Amygdala (tissue), 56 donors: ENCODE data around the gene TTC34.
A peak's percentile ranks its signal among the peaks of the same experiment; 100 is the strongest.
"Not testable (repeated sequence)": the region's sequence is repeated elsewhere in the genome, so short reads cannot be mapped to it uniquely, and the experiment has no call there.

ENCODE experiments used
- DNase-seq, 56 donors: peaks; one replicate each; lab custom pipeline; 2025; lab: John Stamatoyannopoulos, UW

TTC34 gene

GRCh38 chr1:2687638-2688335, 113.7 kb downstream of the TTC34 start:
- DNase-seq = not testable (repeated sequence)

GRCh38 chr1:2687174-2687591, 114.3 kb downstream of the TTC34 start:
- not testable (repeated sequence) for DNase-seq

GRCh38 chr1:2686091-2686863, 115.2 kb downstream of the TTC34 start:
- not testable (repeated sequence) for DNase-seq

- DNase-seq = not testable (repeated sequence)
These were observed 115.8 kb downstream of the TTC34 start for GRCh38 chr1:2685671-2686070.

- DNase-seq = not testable (repeated sequence)
These were observed 116.6 kb downstream of the TTC34 start for GRCh38 chr1:2684878-2685277.

GRCh38 chr1:2684000-2684399, 117.5 kb downstream of the TTC34 start:
- DNase-seq = peak in 7 of 56 donors; percentile 28 to 67 (median 52)

- not testable (repeated sequence) for DNase-seq
These were observed 118.2 kb downstream of the TTC34 start for GRCh38 chr1:2683321-2683741.

GRCh38 chr1:2682879-2683278, 118.6 kb downstream of the TTC34 start:
- not testable (repeated sequence) for DNase-seq

GRCh38 chr1:2676726-2677125, 124.8 kb downstream of the TTC34 start:
- DNase-seq = not testable (repeated sequence)

GRCh38 chr1:2671656-2672055, 129.8 kb downstream of the TTC34 start:
- DNase-seq = not testable (repeated sequence)

- DNase-seq = not testable (repeated sequence)
These were observed 141.7 kb downstream of the TTC34 start for GRCh38 chr1:2659806-2660205.

- DNase-seq = not testable (repeated sequence)
These were observed 143.6 kb downstream of the TTC34 start for GRCh38 chr1:2657909-2658308.

- peak in 1 of 56 donors; percentile 64 for DNase-seq
These were observed 144.4 kb downstream of the TTC34 start for GRCh38 chr1:2657124-2657523.

- DNase-seq = peak in 13 of 56 donors; percentile 25 to 74 (median 53)
These were observed 145.7 kb downstream of the TTC34 start for GRCh38 chr1:2655598-2656434.

- DNase-seq = peak in 9 of 56 donors; percentile 11 to 80 (median 51)
These were observed 147.0 kb downstream of the TTC34 start for GRCh38 chr1:2654443-2654948.

- peak in 24 of 56 donors; percentile 13 to 96 (median 66) for DNase-seq
These were observed 147.6 kb downstream of the TTC34 start for GRCh38 chr1:2653741-2654442.

- peak in 11 of 56 donors; percentile 5 to 79 (median 48) for DNase-seq
These were observed 148.4 kb downstream of the TTC34 start for GRCh38 chr1:2652926-2653571.

GRCh38 chr1:2652152-2652925, 149.2 kb downstream of the TTC34 start:
- peak in 14 of 56 donors; percentile 19 to 71 (median 42) for DNase-seq
